ENCODE data around the gene ERBB4.

The ERBB4 gene

GRCh38 chr2:211829725-211830124, 708.9 kb downstream of the ERBB4 start:
- Histone ChIP-seq H3K9me2 (replicated peaks; ENCODE audit: low read depth, low read length) (no peaks in the 10 kb centered on the region), H3K4me3 (ENCODE audit: low read length, poor library complexity, severe bottlenecking) (no peak overlapping the region), H3K4me1 (ENCODE audit: insufficient read depth, low read length, poor library complexity, severe bottlenecking) (peaks cover 22% of the 10 kb centered on the region), H2AFZ (ENCODE audit: low read length) (no peak overlapping the region), H3K4me2 (ENCODE audit: low read depth, low read length, poor library complexity, severe bottlenecking) (no peak overlapping the region), H3K27me3 (ENCODE audit: insufficient read depth, low read length, poor library complexity, severe bottlenecking) (no peaks in the 10 kb centered on the region), H3F3A (ENCODE audit: low read depth) (no peaks in the 10 kb centered on the region), H4K20me1 (ENCODE audit: insufficient read depth, low read length, poor library complexity, severe bottlenecking) (no peaks in the 10 kb centered on the region), H3K9ac (ENCODE audit: low read depth, low read length, poor library complexity, severe bottlenecking) (no peak overlapping the region), H3K36me3 (ENCODE audit: insufficient read depth, low read length) (no peaks in the 10 kb centered on the region), H3K9me3 (ENCODE audit: insufficient read depth, low read depth, low read length) (no peaks in the 10 kb centered on the region), H3K79me2 (ENCODE audit: insufficient read depth, low read length) (no peaks in the 10 kb centered on the region)
- TF ChIP-seq EZH2phosphoT487 (IDR thresholded peaks at IDR 0.05; ENCODE audit: borderline replicate concordance) (no peak), CTCF (conservative IDR thresholded peaks at IDR 0.05; ENCODE audit: low read length) (no peak)

- no peaks in the 10 kb centered on the region for H4K20me1 ChIP-seq (ENCODE audit: insufficient read depth, low read length, poor library complexity, severe bottlenecking)
- TF ChIP-seq CTCF (conservative IDR thresholded peaks at IDR 0.05; ENCODE audit: low read length), result no peak
- TF ChIP-seq EZH2phosphoT487 (IDR thresholded peaks at IDR 0.05; ENCODE audit: borderline replicate concordance), result no peak
These were observed 714.6 kb downstream of the ERBB4 start for GRCh38 chr2:211823886-211824479.

GRCh38 chr2:211822686-211823335, 715.8 kb downstream of the ERBB4 start:
- no peak overlapping the region for H3K4me3 ChIP-seq (ENCODE audit: low read length, poor library complexity, severe bottlenecking)
- H3K9me2 ChIP-seq (replicated peaks; ENCODE audit: low read depth, low read length), result no peaks in the 10 kb centered on the region
- H3F3A ChIP-seq (ENCODE audit: low read depth), result no peaks in the 10 kb centered on the region
- peaks cover 21% of the 10 kb centered on the region for H3K4me1 ChIP-seq (ENCODE audit: insufficient read depth, low read length, poor library complexity, severe bottlenecking)
- H3K27me3 ChIP-seq (ENCODE audit: insufficient read depth, low read length, poor library complexity, severe bottlenecking), result no peaks in the 10 kb centered on the region
- 0 out of 2 replicates have a peak, but pooled peaks cover 4% of the 10 kb centered on the region for H3K9me3 ChIP-seq (ENCODE audit: insufficient read depth, low read depth, low read length)
- H3K4me2 ChIP-seq (ENCODE audit: low read depth, low read length, poor library complexity, severe bottlenecking), result no peak overlapping the region
- H3K79me2 ChIP-seq (ENCODE audit: insufficient read depth, low read length), result no peaks in the 10 kb centered on the region
- no peak overlapping the region for H2AFZ ChIP-seq (ENCODE audit: low read length)
- TF ChIP-seq CTCF (conservative IDR thresholded peaks at IDR 0.05; ENCODE audit: low read length), result no peak
- no peak for TF ChIP-seq EZH2phosphoT487 (IDR thresholded peaks at IDR 0.05; ENCODE audit: borderline replicate concordance)
- no peaks in the 10 kb centered on the region for H4K20me1 ChIP-seq (ENCODE audit: insufficient read depth, low read length, poor library complexity, severe bottlenecking)
- no peaks in the 10 kb centered on the region for H3K36me3 ChIP-seq (ENCODE audit: insufficient read depth, low read length)
- H3K9ac ChIP-seq (ENCODE audit: low read depth, low read length, poor library complexity, severe bottlenecking), result no peak overlapping the region

More at GRCh38 chr2:211823886-211824479, 714.6 kb downstream of the ERBB4 start:
- Histone ChIP-seq H3K4me3 (ENCODE audit: low read length, poor library complexity, severe bottlenecking) (no peak overlapping the region), H2AFZ (ENCODE audit: low read length) (no peak overlapping the region), H3K4me2 (ENCODE audit: low read depth, low read length, poor library complexity, severe bottlenecking) (no peak overlapping the region), H3K79me2 (ENCODE audit: insufficient read depth, low read length) (no peaks in the 10 kb centered on the region), H3K9me2 (replicated peaks; ENCODE audit: low read depth, low read length) (no peaks in the 10 kb centered on the region), H3K9ac (ENCODE audit: low read depth, low read length, poor library complexity, severe bottlenecking) (no peak overlapping the region), H3K9me3 (ENCODE audit: insufficient read depth, low read depth, low read length) (0 out of 2 replicates have a peak, but pooled peaks cover 4% of the 10 kb centered on the region), H3K36me3 (ENCODE audit: insufficient read depth, low read length) (no peaks in the 10 kb centered on the region), H3F3A (ENCODE audit: low read depth) (no peaks in the 10 kb centered on the region), H3K27me3 (ENCODE audit: insufficient read depth, low read length, poor library complexity, severe bottlenecking) (no peaks in the 10 kb centered on the region), H3K4me1 (ENCODE audit: insufficient read depth, low read length, poor library complexity, severe bottlenecking) (peaks cover 28% of the 10 kb centered on the region)
